CD14-positive monocyte (primary cell): ENCODE results near the gene KHDRBS2. TPM values are rescaled to one million over a fixed set of nuclear protein-coding genes. Genes with fewer than 3 reads are reported as not detected.

Experiments used
- DNase-seq, 3 donors: peaks; one replicate each; pipeline ENCODE4 v3.0.0-alpha.2; 2011 to 2022
- H2AFZ ChIP-seq: 2 replicates; pipeline ENCODE4 v1.6.0; 2012; ENCODE audit warnings: mild to moderate bottlenecking, low read depth, low read length, inconsistent platforms; ENCODE audit not compliant: insufficient read depth, poor library complexity, severe bottlenecking
- H3K27ac ChIP-seq, 2 donors: 1 replicate in 1 of 2; 2 replicates in 1 of 2; pipeline ENCODE4 v1.5.1; 2012 to 2013; ENCODE audit warnings: low read length in 2 of 2, control low read depth in 1 of 2, inconsistent platforms in 1 of 2, low read depth in 1 of 2, mild to moderate bottlenecking in 1 of 2
- H3K27me3 ChIP-seq, 2 donors: one replicate each; pipeline versions ENCODE4 v1.6.0 to v1.6.1; 2011 to 2013; ENCODE audit warnings: low read length in 2 of 2; ENCODE audit not compliant: control insufficient read depth in 2 of 2, insufficient read depth in 2 of 2
- H3K36me3 ChIP-seq, 2 donors: replicated peaks in 1 of 2; 1 replicate in 1 of 2; 2 replicates in 1 of 2; pipeline versions ENCODE4 v1.5.1 to v1.6.1; 2012 to 2013; ENCODE audit warnings: low read length in 2 of 2, control low read depth in 1 of 2, inconsistent platforms in 1 of 2, mild to moderate bottlenecking in 1 of 2; ENCODE audit not compliant: insufficient read depth in 2 of 2, control insufficient read depth in 1 of 2
- H3K4me1 ChIP-seq, 2 donors: 1 replicate in 1 of 2; 2 replicates in 1 of 2; pipeline versions ENCODE4 v1.5.1 to v1.6.1; 2012 to 2013; ENCODE audit warnings: low read length in 2 of 2, control low read depth in 1 of 2, inconsistent platforms in 1 of 2, mild to moderate bottlenecking in 1 of 2, moderate library complexity in 1 of 2; ENCODE audit not compliant: insufficient read depth in 2 of 2, control insufficient read depth in 1 of 2
- H3K4me2 ChIP-seq: replicated peaks from 2 replicates; pipeline ENCODE3; 2012; ENCODE audit warnings: low read length, moderate library complexity, mild to moderate bottlenecking; ENCODE audit not compliant: poor library complexity, severe bottlenecking; ENCODE audit errors: extremely low read depth
- H3K4me3 ChIP-seq, 3 experiments: fragments of 200-600 bp in 1 of 3; sonication (generic) in 1 of 3; replicated peaks in 1 of 3; 1 replicate in 2 of 3; 2 replicates in 1 of 3; pipeline ENCODE4 v1.5.1; 2011 to 2013; ENCODE audit warnings: low read length in 3 of 3, mild to moderate bottlenecking in 3 of 3, control low read depth in 2 of 3, low read depth in 2 of 3, inconsistent platforms in 1 of 3, moderate library complexity in 1 of 3
- H3K79me2 ChIP-seq: 2 replicates; pipeline ENCODE4 v1.6.0; 2012; ENCODE audit warnings: mild to moderate bottlenecking, control low read depth, inconsistent platforms, low read length, moderate library complexity; ENCODE audit not compliant: insufficient read depth
- H3K9ac ChIP-seq: 2 replicates; pipeline ENCODE4 v1.6.0; 2017; ENCODE audit warnings: low read length, mild to moderate bottlenecking; ENCODE audit not compliant: insufficient read depth, poor library complexity, severe bottlenecking
- H3K9me3 ChIP-seq, 2 donors: replicated peaks in 1 of 2; 1 replicate in 1 of 2; 2 replicates in 1 of 2; pipeline versions ENCODE4 v1.5.1 to v1.6.1; 2012 to 2013; ENCODE audit warnings: low read length in 2 of 2, control low read depth in 1 of 2; ENCODE audit not compliant: control insufficient read depth in 1 of 2, insufficient read depth in 1 of 2
- H4K20me1 ChIP-seq: 2 replicates; pipeline ENCODE4 v1.6.0; 2012; ENCODE audit warnings: mild to moderate bottlenecking, low read length, control low read depth, moderate library complexity; ENCODE audit not compliant: insufficient read depth
- H3K27ac Mint-ChIP-seq, 7 donors: one replicate each; pipeline ENCODE4 v1.8.0; 2020; ENCODE audit warnings: mild to moderate bottlenecking in 7 of 7, mixed read lengths in 7 of 7, moderate library complexity in 6 of 7, inconsistent platforms in 2 of 7
- H3K27me3 Mint-ChIP-seq, 3 donors: one replicate each; pipeline ENCODE4 v1.8.0; 2021 to 2022; ENCODE audit warnings: low read depth in 3 of 3, mild to moderate bottlenecking in 3 of 3, mixed read lengths in 3 of 3, moderate library complexity in 3 of 3, inconsistent platforms in 1 of 3
- H3K36me3 Mint-ChIP-seq, 2 donors: one replicate each; pipeline ENCODE4 v1.8.0; 2020; ENCODE audit warnings: mixed read lengths in 2 of 2, inconsistent platforms in 1 of 2, mild to moderate bottlenecking in 1 of 2
- H3K4me1 Mint-ChIP-seq: one replicate; pipeline ENCODE4 v1.8.0; 2020; ENCODE audit warnings: mild to moderate bottlenecking, mixed read lengths
- H3K4me3 Mint-ChIP-seq, 2 donors: one replicate each; pipeline ENCODE4 v1.8.0; 2020; ENCODE audit warnings: mild to moderate bottlenecking in 2 of 2, mixed read lengths in 2 of 2, moderate library complexity in 1 of 2
- H3K9me3 Mint-ChIP-seq, 7 donors: one replicate each; pipeline ENCODE4 v1.8.0; 2020 to 2022; ENCODE audit warnings: mixed read lengths in 7 of 7, mild to moderate bottlenecking in 6 of 7, moderate library complexity in 6 of 7, inconsistent platforms in 2 of 7
- CTCF ChIP-seq: fragments of 200-600 bp; IDR thresholded peaks from one replicate; pipeline ENCODE4 v1.8.0; 2022; ENCODE audit warnings: antibody characterized with exemption, mild to moderate bottlenecking
- whole genome bisulfite sequencing: methylation state at CpG from one replicate; pipeline ENCODE4 v1.1.5; 2013; ENCODE audit warnings: missing lambda C conversion rate; ENCODE audit not compliant: insufficient coverage; 5-methylcytosine and 5-hydroxymethylcytosine counted together
- intact Hi-C, 2 donors: fragments of 100-400 bp; cut with micrococcal nuclease; formaldehyde crosslinking; loops; one replicate each; pipeline versions ENCODE4 v1.15.0 to v1.15.1; 2023
- polyA plus RNA-seq, 3 donors: library from polyadenylated mRNA; depleted of rRNA in 1 of 3; unstranded in 2 of 3; stranded (reverse) in 1 of 3; fragments of 300-500 nt in 2 of 3; fragments of >200 nt in 1 of 3; fragmentation: Illumina TruSeq in 2 of 3; gene quantifications; 1 replicate in 2 of 3; 2 replicates in 1 of 3; pipeline ENCODE4 v1.2.3, GENCODE V29; 2012 to 2021

The KHDRBS2 gene
- polyA plus RNA-seq, 3 donors = 0.09 to 0.57 (median 0.14) TPM

GRCh38 chr6:62265906-62266525 is 20.0 kb downstream of the KHDRBS2 start:
- Mint-ChIP-seq H3K9me3 (peaks cover 0 to 2% (median 0%) of the 10 kb centered on the region in 7 donors), H3K27ac (no peak overlapping the region), H3K27me3 (peaks cover 0 to 2% (median 0%) of the 10 kb centered on the region in 3 donors), H3K4me1 (no peaks in the 10 kb centered on the region), H3K36me3 (no peaks in the 10 kb centered on the region), H3K4me3 (no peak overlapping the region)
- H3K27me3 ChIP-seq = no peaks in the 10 kb centered on the region
- H3K36me3 ChIP-seq = no peaks in the 10 kb centered on the region
- no peak overlapping the region for H3K4me3 ChIP-seq
- no peaks in the 10 kb centered on the region for H4K20me1 ChIP-seq
- whole genome bisulfite sequencing = 64% methylated on average over 1 of the region's 3 CpGs
- no peak overlapping the region for H3K4me2 ChIP-seq
- intact Hi-C loops = no loop called here
- no peak for TF ChIP-seq CTCF
- H3K9ac ChIP-seq = no peak overlapping the region
- DNase-seq = no peak
- no peaks in the 10 kb centered on the region for H3K79me2 ChIP-seq
- H3K27ac ChIP-seq = no peak overlapping the region
- H3K9me3 ChIP-seq = no peaks in the 10 kb centered on the region
- H3K4me1 ChIP-seq = no peaks in the 10 kb centered on the region
- H2AFZ ChIP-seq = no peak overlapping the region

DNA sequence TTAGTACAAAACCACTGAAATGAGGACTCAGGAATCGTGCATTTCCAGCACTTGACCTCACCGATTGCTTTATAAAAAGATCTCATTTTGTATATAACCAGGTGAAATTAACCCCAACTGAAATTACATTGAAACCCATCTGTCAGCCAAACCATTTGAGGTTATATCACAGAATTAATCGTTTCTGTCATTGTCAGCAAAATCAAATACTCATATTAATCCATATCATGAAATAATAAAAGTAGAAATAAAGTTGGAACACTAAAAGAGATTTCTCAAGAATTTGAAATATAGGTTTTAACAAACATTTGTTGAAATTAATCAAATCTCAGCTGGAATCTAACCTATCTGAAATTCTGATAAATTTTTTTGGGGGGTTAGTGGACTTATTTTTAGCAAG is 23.7 kb downstream of the KHDRBS2 start:
- no peak overlapping the region for H2AFZ ChIP-seq
- no peak for DNase-seq
- Mint-ChIP-seq H3K9me3 (peaks cover 0 to 1% (median 0%) of the 10 kb centered on the region in 7 donors), H3K4me1 (no peaks in the 10 kb centered on the region), H3K36me3 (no peaks in the 10 kb centered on the region), H3K27ac (no peak overlapping the region), H3K27me3 (peaks cover 0 to 2% (median 0%) of the 10 kb centered on the region in 3 donors), H3K4me3 (no peak overlapping the region)
- H3K79me2 ChIP-seq = no peaks in the 10 kb centered on the region
- H3K27ac ChIP-seq = no peak overlapping the region
- no peak overlapping the region for H3K4me2 ChIP-seq
- no peaks in the 10 kb centered on the region for H3K9me3 ChIP-seq
- H3K9ac ChIP-seq = no peak overlapping the region
- no peak for TF ChIP-seq CTCF
- H3K4me1 ChIP-seq = no peaks in the 10 kb centered on the region
- 100% methylated on average over 2 of the region's 3 CpGs for WGBS
- intact Hi-C loops = no loop called here
- no peaks in the 10 kb centered on the region for H3K27me3 ChIP-seq
- no peaks in the 10 kb centered on the region for H4K20me1 ChIP-seq
- H3K4me3 ChIP-seq = no peak overlapping the region
- H3K36me3 ChIP-seq = no peaks in the 10 kb centered on the region
